Measurements from ENCODE around the gene IL17REL.

Gene IL17REL

GRCh38 chr22:50000587-50001387, 11.8 kb downstream of the IL17REL start:
- no peaks in the 10 kb centered on the region; the same call in 1 of the 2 replicates for H3K36me3 ChIP-seq (ENCODE audit: control insufficient read depth, insufficient read depth, low read length)
- no peak overlapping the region for H3K27ac ChIP-seq (ENCODE audit: low read length)
- H3K4me3 ChIP-seq (ENCODE audit: low read length): no peak overlapping the region
- no peak for DNase-seq (ENCODE audit: low read depth, low spot score)
- H3K27me3 ChIP-seq (ENCODE audit: control insufficient read depth, insufficient read depth, low read length): peaks cover 7% of the 10 kb centered on the region; the same call in 1 of the 2 replicates
- H3K4me1 ChIP-seq (ENCODE audit: control insufficient read depth, insufficient read depth, low read length): peaks cover 3% of the 10 kb centered on the region; the same call in 1 of the 2 replicates
- H3K9me3 ChIP-seq (ENCODE audit: control insufficient read depth, insufficient read depth, low read length): no peaks in the 10 kb centered on the region
- no CpG with 5 or more reads among the region's 32 CpGs for WGBS (ENCODE audit: insufficient coverage, insufficient read length)

GRCh38 chr22:49999946-50000586, 12.5 kb downstream of the IL17REL start:
- no peaks in the 10 kb centered on the region for H3K9me3 ChIP-seq (ENCODE audit: control insufficient read depth, insufficient read depth, low read length)
- H3K27ac ChIP-seq (ENCODE audit: low read length): no peak overlapping the region
- H3K36me3 ChIP-seq (ENCODE audit: control insufficient read depth, insufficient read depth, low read length): no peaks in the 10 kb centered on the region; the same call in 1 of the 2 replicates
- no peak for DNase-seq (ENCODE audit: low read depth, low spot score)
- peak overlapping the region; percentile 33; the same call in 1 of the 2 replicates for H3K4me3 ChIP-seq (ENCODE audit: low read length)
- no CpG with 5 or more reads among the region's 41 CpGs for WGBS (ENCODE audit: insufficient coverage, insufficient read length)
- H3K27me3 ChIP-seq (ENCODE audit: control insufficient read depth, insufficient read depth, low read length): peaks cover 7% of the 10 kb centered on the region; the same call in 1 of the 2 replicates
- H3K4me1 ChIP-seq (ENCODE audit: control insufficient read depth, insufficient read depth, low read length): peaks cover 3% of the 10 kb centered on the region; the same call in 1 of the 2 replicates

- Histone ChIP-seq H3K27me3 (ENCODE audit: control insufficient read depth, insufficient read depth, low read length) (peaks cover 7% of the 10 kb centered on the region; the same call in 1 of the 2 replicates), H3K4me1 (ENCODE audit: control insufficient read depth, insufficient read depth, low read length) (peaks cover 3% of the 10 kb centered on the region; the same call in 1 of the 2 replicates), H3K36me3 (ENCODE audit: control insufficient read depth, insufficient read depth, low read length) (no peaks in the 10 kb centered on the region; the same call in 1 of the 2 replicates), H3K4me3 (ENCODE audit: low read length) (peak overlapping the region; percentile 46; the same call in 1 of the 2 replicates), H3K9me3 (ENCODE audit: control insufficient read depth, insufficient read depth, low read length) (no peaks in the 10 kb centered on the region), H3K27ac (ENCODE audit: low read length) (no peak overlapping the region)
- WGBS (ENCODE audit: insufficient coverage, insufficient read length): no CpG with 5 or more reads among the region's 70 CpGs
- no peak for DNase-seq (ENCODE audit: low read depth, low spot score)
Observed at GRCh38 chr22:49999063-49999945, 13.3 kb downstream of the IL17REL start.

GRCh38 chr22:49998718-49999062, 13.9 kb downstream of the IL17REL start:
- Histone ChIP-seq H3K36me3 (ENCODE audit: control insufficient read depth, insufficient read depth, low read length) (no peaks in the 10 kb centered on the region; the same call in 1 of the 2 replicates), H3K9me3 (ENCODE audit: control insufficient read depth, insufficient read depth, low read length) (no peaks in the 10 kb centered on the region), H3K4me1 (ENCODE audit: control insufficient read depth, insufficient read depth, low read length) (peaks cover 3% of the 10 kb centered on the region; the same call in 1 of the 2 replicates), H3K27ac (ENCODE audit: low read length) (no peak overlapping the region), H3K4me3 (ENCODE audit: low read length) (no peak overlapping the region), H3K27me3 (ENCODE audit: control insufficient read depth, insufficient read depth, low read length) (peaks cover 7% of the 10 kb centered on the region; the same call in 1 of the 2 replicates)
- no CpG with 5 or more reads among the region's 14 CpGs for WGBS (ENCODE audit: insufficient coverage, insufficient read length)
- DNase-seq (ENCODE audit: low read depth, low spot score): no peak

GRCh38 chr22:49997932-49998717, 14.4 kb downstream of the IL17REL start:
- no peak overlapping the region for H3K27ac ChIP-seq (ENCODE audit: low read length)
- no CpG with 5 or more reads among the region's 21 CpGs for WGBS (ENCODE audit: insufficient coverage, insufficient read length)
- peaks cover 7% of the 10 kb centered on the region; the same call in 1 of the 2 replicates for H3K27me3 ChIP-seq (ENCODE audit: control insufficient read depth, insufficient read depth, low read length)
- peaks cover 3% of the 10 kb centered on the region; the same call in 1 of the 2 replicates for H3K4me1 ChIP-seq (ENCODE audit: control insufficient read depth, insufficient read depth, low read length)
- H3K36me3 ChIP-seq (ENCODE audit: control insufficient read depth, insufficient read depth, low read length): no peaks in the 10 kb centered on the region; the same call in 1 of the 2 replicates
- H3K9me3 ChIP-seq (ENCODE audit: control insufficient read depth, insufficient read depth, low read length): no peaks in the 10 kb centered on the region
- H3K4me3 ChIP-seq (ENCODE audit: low read length): no peak overlapping the region
- no peak for DNase-seq (ENCODE audit: low read depth, low spot score)

GRCh38 chr22:49997251-49997599, 15.3 kb downstream of the IL17REL start:
- Histone ChIP-seq H3K4me1 (ENCODE audit: control insufficient read depth, insufficient read depth, low read length) (peaks cover 3% of the 10 kb centered on the region; the same call in 1 of the 2 replicates), H3K27ac (ENCODE audit: low read length) (no peak overlapping the region), H3K4me3 (ENCODE audit: low read length) (no peak overlapping the region), H3K27me3 (ENCODE audit: control insufficient read depth, insufficient read depth, low read length) (peaks cover 7% of the 10 kb centered on the region; the same call in 1 of the 2 replicates), H3K9me3 (ENCODE audit: control insufficient read depth, insufficient read depth, low read length) (no peaks in the 10 kb centered on the region), H3K36me3 (ENCODE audit: control insufficient read depth, insufficient read depth, low read length) (no peaks in the 10 kb centered on the region; the same call in 1 of the 2 replicates)
- WGBS (ENCODE audit: insufficient coverage, insufficient read length): no CpG with 5 or more reads among the region's 12 CpGs
- no peak for DNase-seq (ENCODE audit: low read depth, low spot score)

GRCh38 chr22:49996518-49997250, 15.9 kb downstream of the IL17REL start:
- H3K4me3 ChIP-seq (ENCODE audit: low read length): no peak overlapping the region
- no peak for DNase-seq (ENCODE audit: low read depth, low spot score)
- peaks cover 7% of the 10 kb centered on the region; the same call in 1 of the 2 replicates for H3K27me3 ChIP-seq (ENCODE audit: control insufficient read depth, insufficient read depth, low read length)
- peaks cover 3% of the 10 kb centered on the region; the same call in 1 of the 2 replicates for H3K4me1 ChIP-seq (ENCODE audit: control insufficient read depth, insufficient read depth, low read length)
- whole genome bisulfite sequencing (ENCODE audit: insufficient coverage, insufficient read length): no CpG with 5 or more reads among the region's 19 CpGs
- no peaks in the 10 kb centered on the region for H3K9me3 ChIP-seq (ENCODE audit: control insufficient read depth, insufficient read depth, low read length)
- H3K27ac ChIP-seq (ENCODE audit: low read length): no peak overlapping the region
- H3K36me3 ChIP-seq (ENCODE audit: control insufficient read depth, insufficient read depth, low read length): no peaks in the 10 kb centered on the region; the same call in 1 of the 2 replicates

- H3K9me3 ChIP-seq (ENCODE audit: control insufficient read depth, insufficient read depth, low read length): no peaks in the 10 kb centered on the region
- H3K4me1 ChIP-seq (ENCODE audit: control insufficient read depth, insufficient read depth, low read length): peaks cover 3% of the 10 kb centered on the region; the same call in 1 of the 2 replicates
- WGBS (ENCODE audit: insufficient coverage, insufficient read length): no CpG with 5 or more reads among the region's 4 CpGs
- H3K36me3 ChIP-seq (ENCODE audit: control insufficient read depth, insufficient read depth, low read length): no peaks in the 10 kb centered on the region; the same call in 1 of the 2 replicates
- no peak for DNase-seq (ENCODE audit: low read depth, low spot score)
- H3K4me3 ChIP-seq (ENCODE audit: low read length): no peak overlapping the region
- H3K27me3 ChIP-seq (ENCODE audit: control insufficient read depth, insufficient read depth, low read length): peaks cover 7% of the 10 kb centered on the region; the same call in 1 of the 2 replicates
- H3K27ac ChIP-seq (ENCODE audit: low read length): no peak overlapping the region
Observed at GRCh38 chr22:49996119-49996517, 16.4 kb downstream of the IL17REL start.
